GM23338 (cell line): ENCODE measurements around the gene ELMO3. TPM values are rescaled to one million over a fixed set of nuclear protein-coding genes. Genes with fewer than 3 reads are reported as not detected.

ENCODE experiments used
- ATAC-seq: fragments of 200-7000 bp; cut with Tn5 transposase; 3 replicates; pipeline ENCODE4 v1.9.1; 2020
- DNase-seq: peaks from one replicate; pipeline ENCODE4 v3.0.0-alpha.2; 2015; ENCODE audit warnings: low spot score
- H2AFZ ChIP-seq: fragments of 200-600 bp; sonication (generic); 2 replicates; pipeline ENCODE4 v1.8.0; 2016; ENCODE audit warnings: antibody characterized with exemption, mild to moderate bottlenecking, moderate library complexity
- H3F3A ChIP-seq: fragments of 200-600 bp; sonication (generic); replicated peaks from 2 replicates; pipeline ENCODE4 v1.8.0; 2017; ENCODE audit warnings: antibody characterized with exemption, mixed run types, low read depth
- H3K27ac ChIP-seq: fragments of 200-600 bp; sonication (generic); 2 replicates; pipeline ENCODE4 v1.6.1; 2016; ENCODE audit warnings: low read depth
- H3K27me3 ChIP-seq: fragments of 200-600 bp; sonication (generic); 2 replicates; pipeline ENCODE4 v1.8.0; 2016; ENCODE audit warnings: mild to moderate bottlenecking, mixed run types, moderate library complexity; ENCODE audit not compliant: insufficient read depth
- H3K36me3 ChIP-seq: fragments of 200-600 bp; sonication (generic); 2 replicates; pipeline ENCODE4 v1.8.0; 2016; ENCODE audit warnings: mild to moderate bottlenecking; ENCODE audit not compliant: insufficient read depth
- H3K4me1 ChIP-seq: fragments of 200-600 bp; sonication (generic); 2 replicates; pipeline ENCODE4 v1.8.0; 2016; ENCODE audit warnings: mild to moderate bottlenecking, moderate library complexity; ENCODE audit not compliant: insufficient read depth
- H3K4me2 ChIP-seq: fragments of 200-600 bp; sonication (generic); 2 replicates; pipeline ENCODE4 v1.7.1; 2017; ENCODE audit warnings: mixed run types
- H3K4me3 ChIP-seq: fragments of 200-600 bp; sonication (generic); 2 replicates; pipeline ENCODE4 v1.6.1; 2016; ENCODE audit warnings: mixed run types
- H3K79me2 ChIP-seq: fragments of 200-600 bp; sonication (generic); replicated peaks from 2 replicates; pipeline ENCODE4 v1.8.0; 2017; ENCODE audit warnings: mild to moderate bottlenecking; ENCODE audit not compliant: insufficient read depth
- H3K9me2 ChIP-seq: fragments of 200-600 bp; sonication (generic); 2 replicates; pipeline ENCODE4 v1.8.0; 2017; ENCODE audit not compliant: insufficient read depth
- H4K20me1 ChIP-seq: fragments of 200-600 bp; sonication (generic); replicated peaks from 2 replicates; pipeline ENCODE4 v1.8.0; 2017; ENCODE audit warnings: mild to moderate bottlenecking; ENCODE audit not compliant: insufficient read depth
- H3K27ac Mint-ChIP-seq: 2 replicates; pipeline ENCODE4 v1.8.0; 2020; ENCODE audit warnings: inconsistent platforms, mild to moderate bottlenecking, moderate library complexity, mixed read lengths
- H3K27me3 Mint-ChIP-seq: 3 replicates; pipeline ENCODE4 v1.8.0; 2022; ENCODE audit warnings: low read depth, mild to moderate bottlenecking, moderate library complexity, mixed read lengths, inconsistent platforms; ENCODE audit not compliant: insufficient read depth, poor library complexity
- H3K36me3 Mint-ChIP-seq: 3 replicates; pipeline ENCODE4 v1.8.0; 2021; ENCODE audit warnings: low read depth, mild to moderate bottlenecking, inconsistent platforms, moderate library complexity, mixed read lengths
- H3K4me1 Mint-ChIP-seq: 3 replicates; pipeline ENCODE4 v1.8.0; 2020; ENCODE audit warnings: mild to moderate bottlenecking, inconsistent platforms, mixed read lengths
- H3K4me3 Mint-ChIP-seq: 3 replicates; pipeline ENCODE4 v1.8.0; 2021; ENCODE audit warnings: moderate library complexity, mild to moderate bottlenecking, inconsistent platforms, mixed read lengths
- H3K9me3 Mint-ChIP-seq: 3 replicates; pipeline ENCODE4 v1.8.0; 2020; ENCODE audit warnings: moderate library complexity, mild to moderate bottlenecking, inconsistent platforms, mixed read lengths
- CREB1 ChIP-seq: fragments of 250-450 bp; sonication (Bioruptor Pico); IDR thresholded peaks from 2 replicates; pipeline ENCODE4 v1.5.0; 2020; ENCODE audit warnings: low read depth, mild to moderate bottlenecking, moderate library complexity
- CTCF ChIP-seq, 2 experiments: fragments of 200-600 bp in 1 of 2; sonication (generic) in 1 of 2; conservative IDR thresholded peaks; 2 replicates each; pipeline versions ENCODE4 v1.5.1 to v1.6.1; 2016 to 2017; ENCODE audit warnings: antibody characterized with exemption in 2 of 2, low read depth in 2 of 2, mild to moderate bottlenecking in 2 of 2, moderate library complexity in 1 of 2
- EZH2phosphoT487 ChIP-seq: fragments of 200-600 bp; sonication (generic); IDR thresholded peaks from one replicate; pipeline ENCODE4 v1.8.1; 2018; ENCODE audit warnings: antibody characterized with exemption; ENCODE audit not compliant: unreplicated experiment
- JUNB ChIP-seq: IDR thresholded peaks from one replicate; pipeline ENCODE4 v1.6.1; 2016; ENCODE audit warnings: antibody characterized with exemption; ENCODE audit not compliant: unreplicated experiment
- NANOG ChIP-seq: IDR thresholded peaks from 2 replicates; pipeline ENCODE4 v1.6.1; 2016; ENCODE audit warnings: antibody characterized with exemption, borderline replicate concordance
- POLR2AphosphoS5 ChIP-seq: IDR thresholded peaks from 2 replicates; pipeline ENCODE4 v1.6.1; 2016; ENCODE audit warnings: antibody characterized with exemption, low read depth
- REST ChIP-seq: IDR thresholded peaks from one replicate; pipeline ENCODE4 v1.6.1; 2018; ENCODE audit warnings: antibody characterized with exemption; ENCODE audit not compliant: unreplicated experiment
- ZNF331 ChIP-seq: fragments of 250-450 bp; sonication (Bioruptor Pico); IDR thresholded peaks from 2 replicates; pipeline ENCODE4 v1.5.0; 2020; ENCODE audit warnings: low read depth, mild to moderate bottlenecking, moderate library complexity
- ZNF462 ChIP-seq: fragments of 250-450 bp; sonication (Bioruptor Pico); IDR thresholded peaks from 2 replicates; pipeline ENCODE4 v1.5.0; 2020; ENCODE audit warnings: mild to moderate bottlenecking, moderate library complexity
- polyA plus RNA-seq: library from polyadenylated mRNA; unstranded; fragments of >200 nt; fragmentation: Nextera tagmentation; extraction: Ambion mirVana; gene quantifications from 2 replicates; pipeline ENCODE4 v1.2.1, GENCODE V29; 2016
- total RNA-seq: library from RNA; depleted of rRNA; stranded (reverse); fragments of >200 nt; shearing (Covaris generic); gene quantifications from 2 replicates; pipeline ENCODE4 v1.2.3, GENCODE V29; 2014

The ELMO3 gene
- total and polyA plus RNA-seq, 2 experiments from 2014 or later = 4.7 to 16.2 TPM

GRCh38 chr16:67208154-67208896 lies 9.4 kb downstream of the ELMO3 start (continued):
- no peak for TF ChIP-seq REST

GRCh38 chr16:67209565-67209964 lies 10.6 kb downstream of the ELMO3 start:
- Mint-ChIP-seq H3K27ac (no peak overlapping the region), H3K27me3 (peaks cover 12% of the 10 kb centered on the region), H3K4me3 (no peak overlapping the region), H3K9me3 (no peaks in the 10 kb centered on the region), H3K36me3 (no peaks in the 10 kb centered on the region), H3K4me1 (peaks cover 5% of the 10 kb centered on the region; the same call in 2 of the 3 replicates)
- no peaks in the 10 kb centered on the region for H3K36me3 ChIP-seq
- no peak overlapping the region for H2AFZ ChIP-seq
- H3K79me2 ChIP-seq = no peaks in the 10 kb centered on the region
- H3K27me3 ChIP-seq = no peaks in the 10 kb centered on the region
- H3K4me2 ChIP-seq = no peak overlapping the region
- no peak overlapping the region for H3K4me3 ChIP-seq
- no peaks in the 10 kb centered on the region for H3F3A ChIP-seq
- ATAC-seq = no peak
- no peak for DNase-seq
- no peak overlapping the region for H3K27ac ChIP-seq
- H4K20me1 ChIP-seq = no peaks in the 10 kb centered on the region; the same call in 1 of the 2 replicates
- no peaks in the 10 kb centered on the region for H3K9me2 ChIP-seq
- H3K4me1 ChIP-seq = no peaks in the 10 kb centered on the region
- TF ChIP-seq EZH2phosphoT487 = no peak
- no peak for TF ChIP-seq NANOG
- no peak for TF ChIP-seq ZNF331 (CRISPR knock-in tag)
- TF ChIP-seq POLR2AphosphoS5 = no peak
- TF ChIP-seq ZNF462 = no peak
- TF ChIP-seq CREB1 = no peak
- TF ChIP-seq REST = no peak
- no peak for TF ChIP-seq JUNB
- no peak for TF ChIP-seq CTCF (conservative IDR thresholded peaks at IDR 0.05; ENCODE audit: low read depth in 2 of 2)
